GM19438 (cell line): ENCODE measurements around the gene KIF5C.

Source experiments
- ATAC-seq: cut with Tn5 transposase; IDR thresholded peaks from one replicate; pipeline ENCODE4 v1.9.1; 2021; ENCODE audit warnings: low read depth; ENCODE audit not compliant: unreplicated experiment

Gene KIF5C

DNA sequence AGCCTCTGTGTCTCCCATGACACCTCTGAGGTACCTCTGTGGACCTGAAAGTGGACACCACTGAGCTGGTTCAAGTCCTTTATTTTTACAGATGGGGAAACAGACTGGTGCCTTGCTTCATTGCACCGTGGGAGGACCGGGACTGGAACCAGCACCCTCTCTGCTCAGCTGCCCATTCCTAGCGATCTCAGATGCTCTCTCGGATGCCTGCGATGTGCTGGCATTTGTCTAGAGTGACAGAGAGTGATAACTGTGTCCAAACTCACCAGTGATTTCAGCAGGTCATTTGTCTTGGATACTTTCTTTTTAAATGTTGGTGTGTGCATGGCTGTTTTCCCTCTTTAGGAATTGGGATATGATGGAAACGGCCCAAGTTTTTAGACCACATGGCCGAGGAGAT, 133.4 kb downstream of the KIF5C start:
- ATAC-seq = no peak

DNA sequence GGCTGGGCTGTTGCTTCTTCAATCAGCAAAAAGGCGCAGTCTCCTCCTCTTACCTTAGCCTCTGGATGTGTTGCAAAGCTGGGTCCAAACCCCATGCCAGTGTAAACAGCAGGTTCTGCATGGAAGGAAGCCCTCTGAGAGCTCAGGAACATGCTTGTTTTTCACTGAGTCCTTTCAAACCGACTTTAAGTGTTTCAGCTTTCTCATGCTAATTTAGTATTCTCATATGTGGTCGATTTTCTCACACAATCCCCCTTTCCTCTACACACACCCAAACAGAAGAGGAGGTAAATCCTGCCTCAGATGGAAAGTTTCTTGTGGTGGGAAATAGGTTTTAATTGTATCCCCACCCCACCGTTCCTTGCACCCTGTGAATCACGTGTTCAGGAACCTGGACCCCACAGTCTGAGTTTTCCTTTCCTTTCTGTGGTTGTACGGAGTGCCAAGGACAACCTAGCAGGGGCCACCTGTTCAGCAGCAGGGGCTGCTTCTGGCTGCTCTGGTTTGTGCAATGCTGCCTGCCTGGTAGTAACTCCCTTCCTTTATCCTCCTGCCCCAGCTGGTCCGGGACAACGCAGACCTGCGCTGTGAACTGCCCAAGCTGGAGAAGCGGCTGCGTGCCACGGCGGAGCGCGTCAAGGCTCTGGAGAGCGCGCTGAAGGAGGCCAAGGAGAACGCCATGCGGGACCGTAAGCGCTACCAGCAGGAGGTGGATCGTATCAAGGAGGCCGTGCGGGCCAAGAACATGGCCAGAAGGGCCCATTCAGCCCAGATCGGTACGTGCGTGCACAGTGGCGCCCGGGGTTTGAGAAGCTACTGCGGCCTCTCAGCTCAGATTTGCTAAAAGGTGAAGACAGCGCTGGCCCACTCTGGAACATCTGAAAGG, 134.8 kb downstream of the KIF5C start:
- ATAC-seq = no peak

DNA sequence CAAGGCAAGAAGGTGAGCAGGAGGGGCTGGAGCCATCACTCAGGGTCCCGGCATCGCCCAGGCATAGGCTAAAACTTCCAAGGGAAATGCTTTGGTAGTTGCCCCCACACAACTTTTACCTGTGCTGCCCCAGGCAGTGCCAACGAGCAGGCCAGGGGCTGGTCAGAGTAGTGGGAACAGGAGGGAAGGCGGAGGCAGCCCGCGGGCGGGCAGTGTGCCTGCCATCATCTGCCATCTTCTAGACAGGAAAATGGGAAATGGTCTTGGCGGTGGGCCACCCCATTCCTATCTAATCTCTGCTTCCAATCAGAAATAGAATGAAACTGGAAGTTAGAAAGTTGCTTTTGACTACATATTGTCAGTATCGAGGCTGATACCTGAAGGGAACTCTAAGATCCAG, 137.5 kb downstream of the KIF5C start:
- no peak for ATAC-seq

DNA sequence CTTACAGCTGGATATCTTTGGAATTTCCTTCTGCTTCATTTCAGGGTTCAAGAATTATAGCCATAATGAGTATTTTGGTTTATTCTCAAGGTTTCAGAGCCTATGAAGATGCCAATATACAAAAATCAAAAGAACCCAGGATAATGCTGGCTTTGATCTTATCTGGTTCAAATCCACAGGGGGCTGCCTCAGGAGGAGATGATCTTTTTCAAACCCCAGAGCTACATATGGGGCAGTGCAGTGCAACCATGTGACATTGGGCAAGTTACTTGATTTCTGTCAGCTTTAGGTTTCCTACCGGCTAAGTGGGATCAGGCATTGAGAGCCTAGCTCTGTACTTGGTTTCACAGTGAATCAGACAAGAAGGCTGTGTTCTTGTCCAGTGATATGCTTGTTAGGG, 140.5 kb downstream of the KIF5C start:
- ATAC-seq = no peak

DNA sequence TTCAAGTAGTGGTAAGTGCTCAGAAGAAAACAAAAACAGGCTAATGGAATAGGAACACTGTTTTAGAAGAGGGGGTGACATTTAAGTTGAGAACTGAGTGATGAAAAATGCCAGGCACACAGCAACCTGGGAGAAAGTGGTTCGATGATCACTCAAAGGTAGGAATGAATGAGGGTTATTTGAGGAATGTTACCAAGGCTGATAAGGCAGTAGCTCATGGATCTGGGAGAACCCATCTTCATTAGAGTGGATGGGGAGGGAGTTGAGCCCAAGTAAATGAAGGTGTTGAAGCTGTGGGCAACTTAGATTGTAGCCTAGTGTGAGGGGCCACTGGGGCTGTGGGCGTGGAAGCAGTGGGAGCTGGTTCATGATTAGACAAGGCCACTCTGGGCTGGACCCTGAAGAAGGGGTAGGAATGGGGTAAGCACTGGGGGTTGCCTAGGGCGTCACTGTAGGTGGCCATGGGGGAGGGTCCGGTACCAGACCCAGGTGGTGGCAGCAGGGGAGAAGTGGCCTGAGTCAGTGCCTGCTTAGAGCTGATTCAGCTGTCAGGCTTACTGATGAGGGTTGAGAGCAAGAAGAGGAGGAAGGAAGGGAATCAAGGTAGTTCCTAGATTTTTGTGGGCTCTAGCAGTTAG, 141.0 kb downstream of the KIF5C start:
- ATAC-seq = no peak

DNA sequence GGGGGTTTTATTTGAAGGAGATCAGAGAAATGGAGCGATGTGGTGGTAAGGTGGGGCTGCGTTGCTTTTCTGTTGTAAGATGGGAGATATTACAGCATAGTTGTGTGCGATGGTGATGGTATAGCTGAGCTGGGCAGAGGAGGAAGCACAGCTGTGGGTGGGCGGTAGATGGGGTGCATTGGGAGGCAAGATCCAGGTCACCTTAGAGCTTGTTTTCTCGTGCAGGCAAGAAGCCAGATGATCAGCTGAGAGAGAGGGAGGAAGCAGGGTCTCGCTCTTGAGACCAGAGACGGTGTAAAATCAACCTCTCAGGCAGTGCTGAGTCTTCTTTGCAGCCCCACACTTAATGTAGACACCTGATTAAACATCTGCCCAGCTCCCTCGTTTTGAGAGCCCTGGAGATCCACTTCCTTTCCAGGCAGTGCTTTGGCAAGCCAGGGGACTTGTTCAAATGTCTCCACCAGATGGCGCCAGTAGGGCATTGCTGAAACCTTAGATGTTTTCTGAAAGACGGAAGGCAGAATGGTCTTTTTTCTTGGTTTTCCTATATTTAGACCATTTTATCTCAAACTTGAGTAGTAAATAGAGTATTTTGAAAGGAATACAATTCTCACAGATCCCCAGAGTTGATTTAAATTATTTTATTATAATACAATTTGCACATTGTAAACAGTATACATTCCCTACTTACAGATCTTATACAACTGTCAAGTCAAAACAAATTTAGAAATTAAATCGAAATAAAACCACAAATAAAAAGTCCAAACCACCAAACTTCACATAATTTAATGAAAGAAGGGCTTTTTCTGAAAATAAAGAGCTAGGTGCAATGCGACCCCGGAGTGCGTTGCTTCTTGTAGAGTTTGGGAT, 142.3 kb downstream of the KIF5C start:
- no peak for ATAC-seq

DNA sequence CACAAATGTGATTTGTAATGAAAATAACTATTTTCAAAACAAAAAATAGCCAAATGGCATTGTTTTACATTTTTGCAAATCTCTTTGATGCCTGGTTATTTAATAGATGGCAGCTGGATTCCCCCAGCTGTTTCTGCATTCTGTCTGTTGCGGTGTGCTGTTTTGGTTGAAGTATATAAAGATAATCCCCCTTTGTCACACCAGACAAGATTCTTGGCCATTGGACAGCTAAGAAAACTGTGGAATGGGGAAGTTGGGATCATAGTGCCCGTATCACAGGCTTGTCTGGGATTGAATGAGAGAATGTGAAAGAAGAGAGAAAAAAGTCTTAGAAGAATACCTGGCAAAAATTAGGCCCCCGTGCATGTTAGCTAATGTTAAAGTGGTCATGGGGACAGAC, 144.0 kb downstream of the KIF5C start:
- ATAC-seq = no peak

DNA sequence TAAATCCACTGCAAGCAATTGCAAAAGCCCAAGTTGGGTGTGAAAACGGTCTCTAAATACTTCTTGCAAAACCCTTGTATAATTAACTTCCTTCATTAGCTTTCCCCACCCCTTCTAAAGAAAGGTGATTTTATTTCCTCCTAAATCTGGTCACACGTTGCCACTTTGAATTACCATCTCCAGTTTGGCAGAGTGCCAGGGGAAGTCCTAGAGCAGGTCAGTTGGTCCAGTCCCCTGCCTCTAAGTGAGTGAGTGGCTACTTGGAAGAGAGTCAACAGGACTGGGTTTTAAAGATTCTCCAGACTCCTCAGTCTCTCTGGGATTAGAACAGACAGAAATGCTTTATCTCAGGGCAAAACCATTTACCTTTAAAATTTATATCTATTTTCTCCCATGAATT, 144.7 kb downstream of the KIF5C start:
- no peak for ATAC-seq

DNA sequence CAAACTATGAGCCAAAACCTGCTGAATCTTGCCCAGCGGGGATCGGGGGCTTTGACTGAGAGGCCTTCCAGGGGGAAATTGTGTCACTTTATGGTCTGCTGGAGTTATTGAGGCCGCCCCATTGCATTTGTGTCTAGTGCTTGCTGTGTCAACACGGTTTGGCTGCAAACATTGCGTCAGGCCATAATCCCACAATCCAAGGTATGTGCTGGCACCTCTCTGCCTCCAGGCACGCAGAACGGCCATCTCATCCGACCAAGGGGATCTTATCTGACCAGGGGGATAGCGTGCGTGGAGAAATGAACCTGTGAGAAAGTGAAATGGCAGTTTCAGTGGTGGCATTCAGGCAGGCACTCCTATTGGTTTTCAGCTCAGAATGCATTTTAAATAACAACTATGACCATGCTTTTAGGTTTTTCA, 145.4 kb downstream of the KIF5C start:
- peak; percentile 45 for ATAC-seq

DNA sequence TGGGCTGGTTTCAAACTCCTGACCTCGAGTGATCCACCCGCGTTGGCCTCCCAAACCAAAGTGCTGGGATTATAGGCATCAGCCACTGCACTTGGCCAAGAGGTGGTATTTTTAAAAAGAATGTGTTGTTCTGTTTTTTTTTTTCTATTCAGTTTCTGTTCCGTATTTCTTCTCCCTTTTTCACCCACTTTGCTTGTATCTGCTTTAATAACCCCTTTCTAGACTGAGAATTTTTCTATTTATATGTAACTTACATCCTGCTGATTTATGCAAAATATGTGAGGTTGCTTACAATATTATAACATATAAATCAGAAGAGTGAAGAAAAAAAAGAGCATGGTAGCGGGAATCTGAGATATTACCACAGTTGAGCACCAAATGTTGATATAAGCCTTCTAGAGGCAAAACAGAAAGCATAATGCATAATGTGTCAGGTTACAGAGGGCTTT, 146.3 kb downstream of the KIF5C start:
- ATAC-seq = peak; percentile 57

DNA sequence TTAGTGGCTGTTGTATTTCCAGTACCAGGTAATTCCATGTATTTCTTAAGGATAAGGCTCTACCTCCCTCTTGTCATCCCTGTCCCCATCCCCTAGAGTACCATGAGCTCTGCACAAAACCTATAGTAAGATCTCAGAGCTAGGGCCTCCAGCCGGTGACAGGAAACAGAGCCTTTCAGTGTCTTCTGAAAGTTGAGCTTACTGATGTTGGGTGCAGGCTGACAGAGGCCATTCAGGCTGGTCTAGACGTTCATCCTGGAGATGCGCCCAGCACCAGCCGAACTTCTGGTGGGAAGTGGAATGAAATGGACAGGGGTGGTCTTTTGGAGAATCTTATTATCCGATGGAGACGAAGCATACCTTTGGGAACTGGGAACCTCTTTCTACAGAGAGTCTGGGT, 146.7 kb downstream of the KIF5C start:
- peak; percentile 61 for ATAC-seq

DNA sequence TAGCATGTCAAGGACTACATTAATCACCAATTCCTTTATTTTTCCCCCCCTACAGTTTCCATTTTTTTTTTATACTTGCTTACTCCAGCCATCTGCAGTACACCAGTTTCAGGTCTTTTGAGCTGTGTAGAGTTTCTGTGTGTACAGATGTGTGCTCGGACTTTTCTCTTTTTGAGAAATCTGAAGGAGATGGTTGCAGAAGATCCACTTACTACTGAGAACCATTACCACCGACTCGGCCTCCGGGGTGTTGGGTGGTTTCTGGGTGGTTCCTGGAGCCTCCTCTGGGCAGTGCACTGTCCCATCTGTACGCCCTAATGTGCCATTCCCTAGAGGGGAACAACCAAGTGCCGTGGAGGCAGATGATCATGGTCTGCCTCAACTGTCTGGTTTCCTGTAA, 148.1 kb downstream of the KIF5C start:
- no peak for ATAC-seq

DNA sequence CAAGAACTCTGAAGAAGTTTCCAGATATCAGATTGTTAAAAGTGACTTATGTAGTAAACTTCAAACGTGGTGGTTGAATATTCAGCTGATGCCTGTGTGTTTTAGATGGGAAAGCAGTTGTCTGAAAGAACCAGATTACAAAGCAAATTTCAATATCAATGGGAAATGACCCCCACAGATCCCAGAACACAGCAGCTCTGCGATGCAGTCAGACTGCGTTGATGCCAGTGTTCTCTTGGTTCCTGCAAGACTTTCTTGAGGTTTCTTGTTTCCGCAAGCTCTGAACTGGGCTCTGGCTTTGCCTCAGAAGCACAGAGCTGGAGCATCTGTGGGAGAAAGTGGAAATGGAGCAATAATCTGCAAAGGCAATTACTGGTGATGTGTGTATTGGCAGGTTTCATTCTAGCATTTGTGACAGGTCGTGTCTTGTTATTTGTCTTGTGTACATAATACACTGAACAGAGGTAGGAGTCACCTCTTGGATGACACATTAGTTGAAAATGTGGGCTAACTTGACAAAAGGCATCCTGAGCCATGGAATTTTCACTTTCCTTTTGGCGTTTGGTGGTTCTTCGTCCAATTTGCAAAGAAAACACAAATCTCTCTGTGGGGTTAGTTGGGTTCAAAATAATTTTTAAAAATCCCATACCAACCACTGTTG, 152.7 kb downstream of the KIF5C start:
- ATAC-seq = no peak

DNA sequence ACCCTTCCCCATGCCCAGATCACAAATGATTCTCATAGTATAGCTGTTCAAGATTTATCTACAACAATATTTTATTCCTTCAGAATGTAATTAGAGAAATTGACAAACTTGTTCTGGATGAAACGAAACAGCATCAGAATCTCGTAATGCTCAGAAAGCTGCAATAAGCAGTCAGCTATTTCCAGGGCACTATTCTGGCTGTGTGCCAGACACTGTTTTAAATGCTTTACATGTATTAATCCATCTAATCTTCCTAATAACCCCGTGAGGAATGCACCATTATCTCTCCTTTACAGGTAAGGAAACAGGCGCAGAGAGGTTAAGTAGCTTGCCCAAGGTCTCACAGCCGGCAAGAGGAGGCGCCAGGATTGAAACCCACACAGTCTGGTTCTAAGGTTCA, 153.3 kb downstream of the KIF5C start:
- no peak for ATAC-seq

DNA sequence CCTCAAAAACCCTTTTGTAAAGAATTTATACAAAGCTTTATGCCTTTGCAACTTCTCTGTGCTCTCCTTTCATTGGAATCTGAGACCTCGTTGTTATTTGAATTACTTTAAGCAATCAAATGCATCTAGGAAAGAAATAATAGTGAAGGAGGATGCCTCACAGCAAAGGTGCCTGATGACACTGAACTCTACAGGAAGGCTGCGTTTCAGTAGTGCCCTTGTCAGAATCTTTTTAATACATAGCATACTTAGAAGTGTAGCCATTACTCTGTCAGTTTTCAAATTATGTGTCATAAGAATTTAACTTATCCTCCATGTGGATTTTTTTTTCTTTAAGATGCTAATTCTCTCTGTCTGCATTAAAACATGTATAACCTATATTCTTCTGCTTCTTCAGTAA, 153.9 kb downstream of the KIF5C start:
- no peak for ATAC-seq

DNA sequence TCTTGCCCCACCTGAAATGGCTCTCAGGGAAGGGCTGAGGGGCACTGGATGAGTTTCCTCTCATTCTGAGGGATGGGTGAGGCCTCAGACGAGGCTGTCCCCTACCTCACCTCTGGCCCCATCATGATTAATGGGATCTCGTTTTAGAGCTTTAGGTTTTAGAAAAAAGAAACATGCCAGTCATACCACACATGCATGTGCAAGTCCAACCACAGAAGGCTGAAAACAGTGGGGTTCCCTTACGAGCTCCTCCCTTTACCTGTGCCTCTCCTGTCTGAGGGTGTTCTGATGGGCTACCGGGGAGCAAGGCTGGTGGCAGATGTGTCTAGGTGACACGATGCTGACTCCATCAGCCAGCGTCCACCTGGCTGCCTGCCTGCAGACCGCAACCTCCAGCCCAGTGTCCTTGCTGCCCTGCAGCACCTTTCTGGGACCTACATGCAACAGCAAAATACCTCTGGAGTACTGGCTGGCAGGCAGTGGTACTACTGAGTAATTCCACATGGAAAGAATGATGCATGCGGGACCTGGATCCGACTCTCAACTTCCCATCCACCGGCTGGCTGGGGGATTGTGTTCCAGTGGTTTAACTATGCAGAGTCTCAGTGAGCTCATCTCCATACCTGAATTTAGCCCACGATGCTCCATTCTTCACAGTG, 154.4 kb downstream of the KIF5C start:
- ATAC-seq = no peak

DNA sequence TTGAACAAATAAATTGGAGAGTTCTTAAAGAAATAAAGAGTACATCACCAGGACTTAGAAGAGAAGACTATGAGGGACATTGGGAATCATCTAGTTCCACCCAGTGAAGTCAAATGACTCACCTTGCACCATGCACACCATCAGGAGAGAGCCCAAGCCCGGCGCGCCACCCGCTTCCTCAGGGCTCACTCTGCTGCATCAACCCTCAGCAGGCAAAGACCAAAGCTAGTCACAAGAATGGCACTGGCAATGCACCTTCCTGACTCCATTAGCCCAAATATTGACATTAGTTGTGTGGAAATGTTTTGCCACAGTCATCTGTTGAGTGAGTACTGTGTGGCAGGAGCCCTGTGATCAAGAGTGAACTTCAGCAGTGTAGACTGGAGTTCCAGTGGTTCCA, 156.4 kb downstream of the KIF5C start:
- no peak for ATAC-seq

DNA sequence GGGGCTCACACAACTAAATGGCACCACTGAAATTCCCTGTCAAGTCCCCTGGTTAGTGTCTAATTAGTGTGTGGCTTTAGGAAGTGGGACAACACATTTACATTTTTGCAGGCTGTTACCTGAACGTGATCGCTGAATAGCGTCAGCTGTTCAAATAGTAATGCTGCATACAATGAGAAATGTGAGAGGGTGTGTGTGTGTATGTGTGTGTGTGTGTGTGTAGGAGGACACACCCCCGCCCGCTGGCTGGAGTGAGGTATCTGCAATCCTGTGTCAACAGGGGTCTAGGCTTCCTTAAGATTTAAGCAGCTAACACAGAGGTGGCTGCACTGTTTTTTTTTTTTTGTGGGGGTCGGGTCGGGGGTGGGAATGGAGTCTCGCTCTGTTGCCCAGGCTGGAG, 158.7 kb downstream of the KIF5C start:
- ATAC-seq = no peak

DNA sequence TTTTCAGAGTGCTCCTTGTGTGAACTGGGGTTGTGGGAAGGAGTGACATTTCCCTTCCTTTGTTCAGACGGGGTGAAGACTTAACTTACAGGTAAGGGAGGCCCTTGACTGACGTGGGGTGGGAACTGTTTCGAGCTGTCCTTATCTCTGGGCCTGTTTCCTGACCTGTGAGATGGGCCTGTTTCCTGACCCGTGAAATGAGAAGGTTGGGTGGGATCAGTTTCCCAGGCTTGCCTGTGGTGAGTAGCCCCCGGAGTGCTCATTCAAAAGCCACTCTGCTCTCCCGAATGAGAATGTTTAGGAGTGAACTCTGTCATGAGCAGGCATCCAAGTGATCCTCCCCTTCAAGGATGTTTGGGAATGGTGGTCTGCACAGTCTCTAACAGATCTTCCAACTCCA, 159.4 kb downstream of the KIF5C start:
- ATAC-seq = no peak
